Neural progenitor cell (in vitro differentiated cells): ENCODE data around the gene SIAH3.

Source experiments
- CTCF ChIP-seq: fragments of 200-600 bp; sonication (generic); IDR thresholded peaks from 2 replicates; pipeline ENCODE4 v1.5.1; 2017; ENCODE audit warnings: antibody characterized with exemption, mild to moderate bottlenecking
- EZH2 ChIP-seq: fragments of 200-600 bp; sonication (generic); IDR thresholded peaks from 2 replicates; pipeline ENCODE4 v1.6.1; 2017; ENCODE audit warnings: antibody characterized with exemption, mild to moderate bottlenecking, moderate library complexity
- EZH2phosphoT487 ChIP-seq: fragments of 200-600 bp; sonication (generic); IDR thresholded peaks from 2 replicates; pipeline ENCODE4 v1.6.1; 2017; ENCODE audit warnings: antibody characterized with exemption

- TF ChIP-seq CTCF (no peak), EZH2 (no peak), EZH2phosphoT487 (no peak)
Measured at GRCh38 chr13:45875951-45876350, 24.4 kb upstream of the SIAH3 start.
